ENCODE measurements around the gene CFAP97D2.
"Not testable (repeated sequence)": the region's sequence is repeated elsewhere in the genome, so short reads cannot be mapped to it uniquely, and the experiment has no call there.

The CFAP97D2 gene

GRCh38 chr13:114196629-114197028, 17.6 kb downstream of the CFAP97D2 start:
- H3K4me1 ChIP-seq (ENCODE audit: control insufficient read depth, insufficient read depth, low read depth, low read length) = peaks cover 1% of the 10 kb centered on the region
- H3K14ac ChIP-seq (ENCODE audit: low read length in 2 of 2) = no peak overlapping the region
- H3K4me2 ChIP-seq (ENCODE audit: low read length, poor library complexity, severe bottlenecking) = no peak overlapping the region
- no peak overlapping the region for H3K18ac ChIP-seq (ENCODE audit: low read depth in 1 of 2, low read length in 2 of 2)
- H2BK15ac ChIP-seq (ENCODE audit: low read depth, poor library complexity, severe bottlenecking) = no peak overlapping the region
- H4K8ac ChIP-seq (ENCODE audit: low read length) = no peak overlapping the region
- H2AK5ac ChIP-seq (ENCODE audit: low read length, severe bottlenecking) = no peak overlapping the region
- no peak overlapping the region for H2BK12ac ChIP-seq (ENCODE audit: low read length in 2 of 2)
- WGBS = 89% methylated on average over 5 of the region's 5 CpGs
- H3K9me3 ChIP-seq (ENCODE audit: control insufficient read depth, low read length) = peaks cover 3% of the 10 kb centered on the region
- no peak overlapping the region for H3K4ac ChIP-seq (ENCODE audit: low read depth in 1 of 2, low read length in 2 of 2)
- peaks cover 0 to 47% of the 10 kb centered on the region in 2 experiments for H3K27me3 ChIP-seq (ENCODE audit: control insufficient read depth in 1 of 2, insufficient read depth in 1 of 2, low read length in 2 of 2)
- H4K91ac ChIP-seq (ENCODE audit: low read length) = no peak overlapping the region
- no peak overlapping the region for H2BK120ac ChIP-seq (ENCODE audit: low read depth, low read length)
- H3K9ac ChIP-seq (ENCODE audit: low read length) = no peak overlapping the region
- H3K23ac ChIP-seq (ENCODE audit: low read length in 2 of 2) = no peak overlapping the region
- DNase-seq = no peak
- no peak overlapping the region for H3K4me3 ChIP-seq (ENCODE audit: insufficient read depth in 1 of 2, low read depth in 1 of 2, low read length in 2 of 2)
- H3K27ac ChIP-seq (ENCODE audit: low read length, poor library complexity, severe bottlenecking) = no peak overlapping the region
- no peak overlapping the region for H2AFZ ChIP-seq (ENCODE audit: low read depth, low read length)
- H3K36me3 ChIP-seq (ENCODE audit: control insufficient read depth in 1 of 2, insufficient read depth in 2 of 2, low read depth in 1 of 2, low read length in 2 of 2) = no peaks in the 10 kb centered on the region
- no peak overlapping the region for H2BK5ac ChIP-seq (ENCODE audit: low read depth, low read length, poor library complexity, severe bottlenecking)
- no peaks in the 10 kb centered on the region for H3K79me1 ChIP-seq (replicated peaks; ENCODE audit: low read length, poor library complexity, severe bottlenecking)

- Histone ChIP-seq H3K4ac (ENCODE audit: low read depth in 1 of 2, low read length in 2 of 2) (no peak overlapping the region), H2BK12ac (ENCODE audit: low read length in 2 of 2) (no peak overlapping the region), H3K4me2 (ENCODE audit: low read length, poor library complexity, severe bottlenecking) (no peak overlapping the region), H3K18ac (ENCODE audit: low read depth in 1 of 2, low read length in 2 of 2) (no peak overlapping the region), H3K36me3 (ENCODE audit: control insufficient read depth in 1 of 2, insufficient read depth in 2 of 2, low read depth in 1 of 2, low read length in 2 of 2) (no peaks in the 10 kb centered on the region), H4K8ac (ENCODE audit: low read length) (no peak overlapping the region), H3K4me3 (ENCODE audit: insufficient read depth in 1 of 2, low read depth in 1 of 2, low read length in 2 of 2) (no peak overlapping the region), H2AK5ac (ENCODE audit: low read length, severe bottlenecking) (no peak overlapping the region), H3K9me3 (ENCODE audit: control insufficient read depth, low read length) (no peaks in the 10 kb centered on the region), H2BK5ac (ENCODE audit: low read depth, low read length, poor library complexity, severe bottlenecking) (no peak overlapping the region), H4K91ac (ENCODE audit: low read length) (no peak overlapping the region), H2AFZ (ENCODE audit: low read depth, low read length) (no peak overlapping the region), H3K23ac (ENCODE audit: low read length in 2 of 2) (no peak overlapping the region), H3K9ac (ENCODE audit: low read length) (no peak overlapping the region), H2BK15ac (ENCODE audit: low read depth, poor library complexity, severe bottlenecking) (no peak overlapping the region), H3K4me1 (ENCODE audit: control insufficient read depth, insufficient read depth, low read depth, low read length) (peaks cover 1% of the 10 kb centered on the region), H2BK120ac (ENCODE audit: low read depth, low read length) (no peak overlapping the region), H3K14ac (ENCODE audit: low read length in 2 of 2) (no peak overlapping the region), H3K79me1 (replicated peaks; ENCODE audit: low read length, poor library complexity, severe bottlenecking) (no peaks in the 10 kb centered on the region), H3K27me3 (ENCODE audit: control insufficient read depth in 1 of 2, insufficient read depth in 1 of 2, low read length in 2 of 2) (peaks cover 0 to 61% of the 10 kb centered on the region in 2 experiments), H3K27ac (ENCODE audit: low read length, poor library complexity, severe bottlenecking) (no peak overlapping the region)
- WGBS = 94% methylated on average over 3 of the region's 47 CpGs
- no peak for DNase-seq
Observed at GRCh38 chr13:114198556-114198955, 19.5 kb downstream of the CFAP97D2 start.

- not testable (repeated sequence) for H4K91ac ChIP-seq (ENCODE audit: low read length); H3K4me3 ChIP-seq (ENCODE audit: insufficient read depth in 1 of 2, low read depth in 1 of 2, low read length in 2 of 2); H3K79me1 ChIP-seq (replicated peaks; ENCODE audit: low read length, poor library complexity, severe bottlenecking); H3K4me2 ChIP-seq (ENCODE audit: low read length, poor library complexity, severe bottlenecking); H4K8ac ChIP-seq (ENCODE audit: low read length); H2BK12ac ChIP-seq (ENCODE audit: low read length in 2 of 2); H3K23ac ChIP-seq (ENCODE audit: low read length in 2 of 2); H3K4ac ChIP-seq (ENCODE audit: low read depth in 1 of 2, low read length in 2 of 2); H2BK120ac ChIP-seq (ENCODE audit: low read depth, low read length); H2BK5ac ChIP-seq (ENCODE audit: low read depth, low read length, poor library complexity, severe bottlenecking); H2AFZ ChIP-seq (ENCODE audit: low read depth, low read length); H2AK5ac ChIP-seq (ENCODE audit: low read length, severe bottlenecking); H3K18ac ChIP-seq (ENCODE audit: low read depth in 1 of 2, low read length in 2 of 2); H3K9ac ChIP-seq (ENCODE audit: low read length); DNase-seq; H3K14ac ChIP-seq (ENCODE audit: low read length in 2 of 2); H3K9me3 ChIP-seq (ENCODE audit: control insufficient read depth, low read length); H3K36me3 ChIP-seq (ENCODE audit: control insufficient read depth in 1 of 2, insufficient read depth in 2 of 2, low read depth in 1 of 2, low read length in 2 of 2); H2BK15ac ChIP-seq (ENCODE audit: low read depth, poor library complexity, severe bottlenecking); H3K4me1 ChIP-seq (ENCODE audit: control insufficient read depth, insufficient read depth, low read depth, low read length); H3K27ac ChIP-seq (ENCODE audit: low read length, poor library complexity, severe bottlenecking)
- H3K27me3 ChIP-seq (ENCODE audit: control insufficient read depth in 1 of 2, insufficient read depth in 1 of 2, low read length in 2 of 2) = peaks cover 0 to 71% of the 10 kb centered on the region in 2 experiments
- WGBS = 93% methylated on average over 43 of the region's 75 CpGs
Observed at GRCh38 chr13:114199526-114199925, 20.5 kb downstream of the CFAP97D2 start.

GRCh38 chr13:114199954-114200353, 20.9 kb downstream of the CFAP97D2 start:
- Histone ChIP-seq H3K4me1 (ENCODE audit: control insufficient read depth, insufficient read depth, low read depth, low read length) (peaks cover 1% of the 10 kb centered on the region), H3K36me3 (ENCODE audit: control insufficient read depth in 1 of 2, insufficient read depth in 2 of 2, low read depth in 1 of 2, low read length in 2 of 2) (no peaks in the 10 kb centered on the region), H3K9me3 (ENCODE audit: control insufficient read depth, low read length) (no peaks in the 10 kb centered on the region), H3K9ac (ENCODE audit: low read length) (peak overlapping the region; percentile 18), H2BK12ac (ENCODE audit: low read length in 2 of 2) (no peak overlapping the region), H3K4me2 (ENCODE audit: low read length, poor library complexity, severe bottlenecking) (no peak overlapping the region), H2AK5ac (ENCODE audit: low read length, severe bottlenecking) (no peak overlapping the region), H3K27ac (ENCODE audit: low read length, poor library complexity, severe bottlenecking) (no peak overlapping the region), H2AFZ (ENCODE audit: low read depth, low read length) (no peak overlapping the region), H3K14ac (ENCODE audit: low read length in 2 of 2) (peak overlapping the region in 1 of 2 experiments; percentile 29), H4K8ac (ENCODE audit: low read length) (no peak overlapping the region), H4K91ac (ENCODE audit: low read length) (no peak overlapping the region), H3K23ac (ENCODE audit: low read length in 2 of 2) (no peak overlapping the region), H3K4me3 (ENCODE audit: insufficient read depth in 1 of 2, low read depth in 1 of 2, low read length in 2 of 2) (peak overlapping the region in 1 of 2 experiments; percentile 72), H3K79me1 (replicated peaks; ENCODE audit: low read length, poor library complexity, severe bottlenecking) (no peaks in the 10 kb centered on the region), H2BK15ac (ENCODE audit: low read depth, poor library complexity, severe bottlenecking) (no peak overlapping the region), H2BK120ac (ENCODE audit: low read depth, low read length) (no peak overlapping the region), H3K18ac (ENCODE audit: low read depth in 1 of 2, low read length in 2 of 2) (no peak overlapping the region), H3K4ac (ENCODE audit: low read depth in 1 of 2, low read length in 2 of 2) (no peak overlapping the region), H2BK5ac (ENCODE audit: low read depth, low read length, poor library complexity, severe bottlenecking) (no peak overlapping the region), H3K27me3 (ENCODE audit: control insufficient read depth in 1 of 2, insufficient read depth in 1 of 2, low read length in 2 of 2) (peaks cover 0 to 69% of the 10 kb centered on the region in 2 experiments)
- 97% methylated on average over 37 of the region's 42 CpGs for WGBS
- DNase-seq = no peak
